OCI-LY7 (cell line): ENCODE measurements around the gene TBC1D30. TPM values are rescaled to one million over a fixed set of nuclear protein-coding genes. Genes with fewer than 3 reads are reported as not detected.

Experiments
- BruUV-seq: library from RNA; stranded (reverse); fragments of 400-500 nt; replicated peaks from 2 replicates; lab custom pipeline; 2021; lab: Mats Ljungman, UMichigan
- CTCF ChIA-PET: fragments of 300-600 bp; sonication (Branson Sonifier 250); formaldehyde crosslinking; loops from one replicate; lab custom pipeline; 2022; ENCODE audit warnings: antibody characterized with exemption; ENCODE audit not compliant: unreplicated experiment; lab: Charles Lee
- POLR2A ChIA-PET: fragments of 300-600 bp; sonication (Branson Sonifier 250); formaldehyde crosslinking; loops from one replicate; lab custom pipeline; 2022; ENCODE audit warnings: antibody characterized with exemption; lab: Charles Lee
- DNase-seq: peaks from one replicate; pipeline ENCODE4 v3.0.0-alpha.2; 2015; ENCODE audit warnings: low spot score
- H2AFZ ChIP-seq: fragments of 200-600 bp; sonication (generic), shearing (Covaris generic); 2 replicates; pipeline ENCODE4 v1.6.1; 2014; ENCODE audit warnings: mild to moderate bottlenecking, antibody characterized with exemption, low read length, moderate library complexity
- H3K27ac ChIP-seq: fragments of 200-600 bp; sonication (generic); 2 replicates; pipeline ENCODE4 v1.5.1; 2014; ENCODE audit warnings: mixed run types, low read depth, mild to moderate bottlenecking, moderate library complexity, low read length, inconsistent platforms; ENCODE audit not compliant: poor library complexity, severe bottlenecking
- H3K36me3 ChIP-seq: fragments of 200-600 bp; sonication (generic); 2 replicates; pipeline ENCODE4 v1.6.1; 2014; ENCODE audit warnings: mild to moderate bottlenecking, antibody characterized with exemption, low read length, moderate library complexity, mixed read lengths; ENCODE audit not compliant: insufficient read depth
- H3K4me1 ChIP-seq: fragments of 200-600 bp; sonication (generic); 2 replicates; pipeline ENCODE4 v1.5.1; 2014; ENCODE audit warnings: mild to moderate bottlenecking, low read length; ENCODE audit not compliant: insufficient read depth, poor library complexity, severe bottlenecking
- H3K4me2 ChIP-seq: fragments of 200-600 bp; sonication (generic); 2 replicates; pipeline ENCODE4 v1.6.1; 2014; ENCODE audit warnings: mild to moderate bottlenecking, low read length
- H3K4me3 ChIP-seq: fragments of 200-600 bp; sonication (generic); 2 replicates; pipeline ENCODE4 v1.5.1; 2014; ENCODE audit warnings: mild to moderate bottlenecking, low read depth, low read length; ENCODE audit not compliant: poor library complexity, severe bottlenecking
- H3K79me2 ChIP-seq: fragments of 200-600 bp; sonication (generic); 2 replicates; pipeline ENCODE4 v1.6.1; 2016; ENCODE audit warnings: low read depth, mild to moderate bottlenecking, low read length, moderate library complexity, mixed read lengths; ENCODE audit not compliant: insufficient read depth
- H3K9me2 ChIP-seq: fragments of 200-600 bp; sonication (generic); 2 replicates; pipeline ENCODE4 v1.6.1; 2016; ENCODE audit warnings: mild to moderate bottlenecking, low read length, mixed read lengths; ENCODE audit not compliant: insufficient read depth
- H3K9me3 ChIP-seq: fragments of 200-600 bp; sonication (generic); 2 replicates; pipeline ENCODE4 v1.6.1; 2014; ENCODE audit warnings: mild to moderate bottlenecking, mixed run types, low read length, mixed read lengths
- H4K20me1 ChIP-seq: fragments of 200-600 bp; sonication (generic); 2 replicates; pipeline ENCODE4 v1.6.1; 2014; ENCODE audit warnings: mild to moderate bottlenecking, antibody characterized with exemption, low read length, moderate library complexity, mixed read lengths; ENCODE audit not compliant: insufficient read depth
- EZH2phosphoT487 ChIP-seq: fragments of 200-600 bp; sonication (generic); IDR thresholded peaks from 2 replicates; pipeline ENCODE4 v1.6.1; 2018; ENCODE audit warnings: low read depth, borderline replicate concordance, mild to moderate bottlenecking, mixed run types, antibody characterized with exemption, low read length, moderate library complexity, mixed read lengths
- intact Hi-C: fragments of 100-400 bp; cut with micrococcal nuclease; formaldehyde crosslinking; loops from one replicate; pipeline ENCODE4 v1.10.0; 2022; ENCODE audit not compliant: unreplicated experiment
- total RNA-seq, 2 experiments: library from RNA; depleted of rRNA in 1 of 2; stranded (reverse); fragments of >200 nt in 1 of 2; shearing (Covaris generic) in 1 of 2; gene quantifications; 2 replicates each; pipeline ENCODE4 v1.2.3, GENCODE V29; 2014 to 2022
- TF ChIP-seq, protein P1 (sequence below): fragments of 200-600 bp; sonication (generic); conservative IDR thresholded peaks from 2 replicates; pipeline ENCODE4 v1.5.1; 2014; ENCODE audit warnings: mild to moderate bottlenecking, antibody characterized with exemption, low read length, moderate library complexity, mixed read lengths

TBC1D30 gene
- total RNA-seq, 2 experiments from 2014 or later, result 0.13 to 4.6 TPM

DNA sequence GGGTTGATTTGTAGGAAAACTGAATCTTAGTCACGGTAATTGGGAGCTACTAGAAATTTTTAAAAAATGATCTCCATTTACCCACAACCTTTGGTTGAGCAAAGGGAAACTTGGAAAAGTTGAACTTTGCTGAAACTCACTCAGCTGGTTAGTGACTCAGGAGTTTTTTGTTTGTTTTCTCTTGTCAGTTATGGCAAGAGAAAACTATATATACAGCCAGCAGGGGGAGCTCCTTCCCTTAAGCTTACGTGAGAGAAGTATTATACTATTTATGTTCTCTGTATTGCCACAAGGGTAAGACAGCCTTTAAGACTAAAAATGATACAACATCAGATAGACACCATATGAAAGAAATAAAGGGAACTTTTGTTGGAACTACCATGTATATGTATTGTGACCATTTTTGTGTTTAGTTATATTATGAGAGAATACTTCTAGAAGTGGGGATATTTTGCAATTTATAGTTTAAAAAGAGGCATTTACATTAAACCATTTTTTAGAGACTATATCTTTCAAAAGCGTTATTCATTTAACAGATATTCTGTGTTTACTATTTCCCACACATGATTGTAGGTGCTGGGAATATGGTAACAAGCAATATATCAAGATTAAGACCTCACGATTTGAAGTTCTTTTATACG, 28.1 kb upstream of the TBC1D30 start:
- no TSS peak for BruUV-seq
- CTCF ChIA-PET, result interaction anchor here (0.5 to 0.8 kb wide), 2 partner anchors 26 to 1487 kb away, joined by 3 read pairs; no protein-coding TSS in a partner anchor

DNA sequence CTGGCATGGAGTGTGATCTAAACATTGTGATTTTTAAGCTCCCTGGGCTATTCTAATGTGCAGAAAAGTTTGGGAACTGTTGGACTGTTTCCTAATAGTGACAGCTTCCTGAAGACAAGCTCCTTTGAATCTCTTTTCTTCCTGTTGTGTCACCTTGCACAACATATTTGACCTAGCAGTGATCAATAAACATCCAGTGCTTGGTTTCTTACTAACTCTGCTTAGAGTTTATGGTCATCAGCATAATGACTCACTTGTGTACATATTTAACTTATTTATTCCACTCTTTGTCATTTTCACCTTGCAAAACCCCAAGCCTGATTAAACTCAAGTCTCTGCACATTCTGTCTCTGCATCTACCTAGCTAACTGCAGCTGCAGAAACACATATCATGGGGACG, 27.3 kb upstream of the TBC1D30 start:
- H3K4me2 ChIP-seq, result no peak overlapping the region
- no peaks in the 10 kb centered on the region for H3K9me3 ChIP-seq
- no peak for TF ChIP-seq EZH2phosphoT487
- TF ChIP-seq, protein P1, sequence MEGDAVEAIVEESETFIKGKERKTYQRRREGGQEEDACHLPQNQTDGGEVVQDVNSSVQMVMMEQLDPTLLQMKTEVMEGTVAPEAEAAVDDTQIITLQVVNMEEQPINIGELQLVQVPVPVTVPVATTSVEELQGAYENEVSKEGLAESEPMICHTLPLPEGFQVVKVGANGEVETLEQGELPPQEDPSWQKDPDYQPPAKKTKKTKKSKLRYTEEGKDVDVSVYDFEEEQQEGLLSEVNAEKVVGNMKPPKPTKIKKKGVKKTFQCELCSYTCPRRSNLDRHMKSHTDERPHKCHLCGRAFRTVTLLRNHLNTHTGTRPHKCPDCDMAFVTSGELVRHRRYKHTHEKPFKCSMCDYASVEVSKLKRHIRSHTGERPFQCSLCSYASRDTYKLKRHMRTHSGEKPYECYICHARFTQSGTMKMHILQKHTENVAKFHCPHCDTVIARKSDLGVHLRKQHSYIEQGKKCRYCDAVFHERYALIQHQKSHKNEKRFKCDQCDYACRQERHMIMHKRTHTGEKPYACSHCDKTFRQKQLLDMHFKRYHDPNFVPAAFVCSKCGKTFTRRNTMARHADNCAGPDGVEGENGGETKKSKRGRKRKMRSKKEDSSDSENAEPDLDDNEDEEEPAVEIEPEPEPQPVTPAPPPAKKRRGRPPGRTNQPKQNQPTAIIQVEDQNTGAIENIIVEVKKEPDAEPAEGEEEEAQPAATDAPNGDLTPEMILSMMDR, result no peak
- ChIA-PET CTCF (no interaction called here), POLR2A (interaction anchor here (0.6 to 1.5 kb wide), 4 partner anchors 10 to 561 kb away, joined by 4 to 7 read pairs (median 5); no protein-coding TSS in a partner anchor)
- no peaks in the 10 kb centered on the region for H3K79me2 ChIP-seq
- no peaks in the 10 kb centered on the region for H4K20me1 ChIP-seq
- no peaks in the 10 kb centered on the region for H3K36me3 ChIP-seq
- H2AFZ ChIP-seq, result no peak overlapping the region
- BruUV-seq, result no TSS peak
- no peaks in the 10 kb centered on the region for H3K4me1 ChIP-seq
- H3K27ac ChIP-seq, result no peak overlapping the region
- no peak for DNase-seq
- H3K9me2 ChIP-seq, result no peaks in the 10 kb centered on the region
- H3K4me3 ChIP-seq, result no peak overlapping the region
- intact Hi-C loops, result no loop called here

More for the DNA sequence above, 28.1 kb upstream of the TBC1D30 start:
- H3K36me3 ChIP-seq, result no peaks in the 10 kb centered on the region
- no peaks in the 10 kb centered on the region for H3K9me2 ChIP-seq
- H3K79me2 ChIP-seq, result no peaks in the 10 kb centered on the region
- H2AFZ ChIP-seq, result no peak overlapping the region
- no peaks in the 10 kb centered on the region for H4K20me1 ChIP-seq
- TF ChIP-seq EZH2phosphoT487, result no peak
- TF ChIP-seq, protein P1, result peak; percentile 97
- POLR2A ChIA-PET, result interaction anchor here (0.6 to 1.5 kb wide), 5 partner anchors 11 to 231 kb away, joined by 3 to 9 read pairs (median 3); partner anchors contain the start of gene TBC1D30
- peak; percentile 86 for DNase-seq
- H3K4me3 ChIP-seq, result no peak overlapping the region
- no peak overlapping the region for H3K27ac ChIP-seq
- H3K4me1 ChIP-seq, result no peaks in the 10 kb centered on the region
- H3K4me2 ChIP-seq, result no peak overlapping the region
- intact Hi-C loops, result no loop called here
- no peaks in the 10 kb centered on the region for H3K9me3 ChIP-seq

DNA sequence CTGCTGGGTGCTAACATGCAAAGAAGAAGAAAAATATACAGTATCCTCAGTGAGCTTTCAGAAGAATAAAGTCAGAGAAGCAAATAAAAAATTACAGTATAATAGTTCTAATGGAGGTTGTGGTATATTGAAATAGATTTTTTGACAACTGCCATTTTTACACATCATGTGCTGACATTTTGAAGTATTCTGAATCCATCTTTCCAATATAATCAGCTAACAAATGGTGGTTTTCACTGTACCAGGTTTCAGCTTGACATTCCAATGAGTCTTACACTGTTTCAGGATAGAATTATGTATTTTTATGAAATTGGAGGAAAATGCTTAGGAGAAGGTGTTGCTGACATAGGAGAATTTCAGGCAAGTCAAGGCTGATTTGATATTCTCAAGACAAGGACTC, 26.3 kb upstream of the TBC1D30 start:
- TF ChIP-seq EZH2phosphoT487, result no peak
- TF ChIP-seq, protein P1, result no peak
- CTCF ChIA-PET, result no interaction called here
- no peak overlapping the region for H2AFZ ChIP-seq
- no peaks in the 10 kb centered on the region for H3K9me2 ChIP-seq
- no TSS peak for BruUV-seq
- no peaks in the 10 kb centered on the region for H4K20me1 ChIP-seq
- no peaks in the 10 kb centered on the region for H3K36me3 ChIP-seq
- H3K9me3 ChIP-seq, result no peaks in the 10 kb centered on the region
- H3K4me2 ChIP-seq, result no peak overlapping the region
- POLR2A ChIA-PET, result interaction anchor here (0.6 to 1.3 kb wide), 3 partner anchors 9 to 1461 kb away, joined by 3 read pairs; no protein-coding TSS in a partner anchor
- H3K79me2 ChIP-seq, result no peaks in the 10 kb centered on the region
- no peaks in the 10 kb centered on the region for H3K4me1 ChIP-seq
- no peak for DNase-seq
- no peak overlapping the region for H3K4me3 ChIP-seq
- intact Hi-C loops, result no loop called here
- H3K27ac ChIP-seq, result no peak overlapping the region
